DOHH2 (cell line): ENCODE results near the gene CALN1.

Source experiments
- H3F3A ChIP-seq: fragments of 200-600 bp; sonication (generic), shearing (Covaris generic); 2 replicates; pipeline ENCODE4 v1.6.0; 2016; ENCODE audit warnings: antibody characterized with exemption, mild to moderate bottlenecking; ENCODE audit not compliant: control insufficient read depth, insufficient read depth
- H3K27ac ChIP-seq: fragments of 200-600 bp; sonication (generic); 2 replicates; pipeline ENCODE4 v1.5.1; 2014; ENCODE audit warnings: low read depth, mild to moderate bottlenecking, low read length, moderate library complexity
- H3K27me3 ChIP-seq: fragments of 200-600 bp; sonication (generic); 2 replicates; pipeline ENCODE4 v1.6.1; 2014; ENCODE audit warnings: mild to moderate bottlenecking, low read length, mixed read lengths; ENCODE audit not compliant: control insufficient read depth
- H3K36me3 ChIP-seq: fragments of 200-600 bp; sonication (generic); 2 replicates; pipeline ENCODE4 v1.6.1; 2014; ENCODE audit warnings: mild to moderate bottlenecking, low read length, moderate library complexity, mixed read lengths; ENCODE audit not compliant: control insufficient read depth
- H3K4me1 ChIP-seq: fragments of 200-600 bp; sonication (generic); 2 replicates; pipeline ENCODE4 v1.6.1; 2014; ENCODE audit warnings: mild to moderate bottlenecking, low read length, mixed read lengths; ENCODE audit not compliant: control insufficient read depth
- H3K4me2 ChIP-seq: fragments of 200-600 bp; sonication (generic); 2 replicates; pipeline ENCODE4 v1.6.0; 2014; ENCODE audit warnings: mild to moderate bottlenecking, low read length, moderate library complexity
- H3K4me3 ChIP-seq: fragments of 200-600 bp; sonication (generic); 2 replicates; pipeline ENCODE4 v1.5.1; 2014; ENCODE audit warnings: mild to moderate bottlenecking, low read length, mixed read lengths
- H3K79me2 ChIP-seq: fragments of 200-600 bp; sonication (generic); 2 replicates; pipeline ENCODE4 v1.6.1; 2014; ENCODE audit warnings: mild to moderate bottlenecking, low read length, mixed read lengths; ENCODE audit not compliant: control insufficient read depth
- H3K9me2 ChIP-seq: fragments of 200-600 bp; sonication (generic); replicated peaks from 2 replicates; pipeline ENCODE4 v1.6.1; 2014; ENCODE audit warnings: mild to moderate bottlenecking, low read length, mixed read lengths; ENCODE audit not compliant: control insufficient read depth
- H3K9me3 ChIP-seq: fragments of 200-600 bp; sonication (generic); 2 replicates; pipeline ENCODE4 v1.6.1; 2014; ENCODE audit warnings: antibody characterized with exemption, low read length, mixed read lengths; ENCODE audit not compliant: control insufficient read depth, insufficient read depth
- H4K20me1 ChIP-seq: fragments of 200-600 bp; sonication (generic); 2 replicates; pipeline ENCODE4 v1.6.0; 2014; ENCODE audit warnings: low read depth, mild to moderate bottlenecking, antibody characterized with exemption, low read length, moderate library complexity; ENCODE audit not compliant: control insufficient read depth, insufficient read depth
- EZH2phosphoT487 ChIP-seq: fragments of 200-600 bp; sonication (generic); IDR thresholded peaks from 2 replicates; pipeline ENCODE4 v1.6.1; 2017; ENCODE audit warnings: borderline replicate concordance, mild to moderate bottlenecking, antibody characterized with exemption, low read length, moderate library complexity, mixed read lengths
- TF ChIP-seq, protein P1 (sequence below): fragments of 200-600 bp; sonication (generic); IDR thresholded peaks from one replicate; pipeline ENCODE4 v1.5.1; 2014; ENCODE audit warnings: antibody characterized with exemption, mild to moderate bottlenecking, low read depth, low read length; ENCODE audit not compliant: poor library complexity, severe bottlenecking

Gene CALN1

DNA sequence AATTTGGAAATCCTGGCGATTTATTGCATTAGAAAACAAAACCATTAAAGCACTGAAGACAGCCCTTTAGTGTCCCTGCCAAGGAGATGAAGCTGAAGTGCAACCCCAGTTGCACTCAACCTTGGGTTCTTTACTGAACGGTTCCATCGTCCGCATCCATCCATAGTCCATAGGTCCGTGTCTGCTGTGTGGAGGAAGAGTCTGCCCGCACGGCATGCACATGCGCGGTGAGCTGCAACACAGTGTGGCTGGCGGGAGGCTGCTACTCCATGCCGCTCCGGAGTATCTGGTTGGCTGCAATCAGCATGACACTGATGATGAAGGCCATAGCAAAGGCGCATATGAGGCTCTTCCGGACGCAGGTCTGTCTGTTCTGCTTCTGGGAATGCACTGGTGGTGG lies 624.6 kb downstream of the CALN1 start:
- Histone ChIP-seq H3K79me2 (no peaks in the 10 kb centered on the region), H3K27ac (no peak overlapping the region), H3K9me2 (no peaks in the 10 kb centered on the region), H3K4me3 (no peak overlapping the region), H3K4me2 (no peak overlapping the region), H3K27me3 (no peaks in the 10 kb centered on the region), H3K9me3 (peaks cover 29% of the 10 kb centered on the region), H3K4me1 (no peaks in the 10 kb centered on the region), H3K36me3 (no peaks in the 10 kb centered on the region), H4K20me1 (no peaks in the 10 kb centered on the region), H3F3A (no peaks in the 10 kb centered on the region)
- TF ChIP-seq EZH2phosphoT487: no peak
- TF ChIP-seq, protein P1, sequence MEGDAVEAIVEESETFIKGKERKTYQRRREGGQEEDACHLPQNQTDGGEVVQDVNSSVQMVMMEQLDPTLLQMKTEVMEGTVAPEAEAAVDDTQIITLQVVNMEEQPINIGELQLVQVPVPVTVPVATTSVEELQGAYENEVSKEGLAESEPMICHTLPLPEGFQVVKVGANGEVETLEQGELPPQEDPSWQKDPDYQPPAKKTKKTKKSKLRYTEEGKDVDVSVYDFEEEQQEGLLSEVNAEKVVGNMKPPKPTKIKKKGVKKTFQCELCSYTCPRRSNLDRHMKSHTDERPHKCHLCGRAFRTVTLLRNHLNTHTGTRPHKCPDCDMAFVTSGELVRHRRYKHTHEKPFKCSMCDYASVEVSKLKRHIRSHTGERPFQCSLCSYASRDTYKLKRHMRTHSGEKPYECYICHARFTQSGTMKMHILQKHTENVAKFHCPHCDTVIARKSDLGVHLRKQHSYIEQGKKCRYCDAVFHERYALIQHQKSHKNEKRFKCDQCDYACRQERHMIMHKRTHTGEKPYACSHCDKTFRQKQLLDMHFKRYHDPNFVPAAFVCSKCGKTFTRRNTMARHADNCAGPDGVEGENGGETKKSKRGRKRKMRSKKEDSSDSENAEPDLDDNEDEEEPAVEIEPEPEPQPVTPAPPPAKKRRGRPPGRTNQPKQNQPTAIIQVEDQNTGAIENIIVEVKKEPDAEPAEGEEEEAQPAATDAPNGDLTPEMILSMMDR: no peak

DNA sequence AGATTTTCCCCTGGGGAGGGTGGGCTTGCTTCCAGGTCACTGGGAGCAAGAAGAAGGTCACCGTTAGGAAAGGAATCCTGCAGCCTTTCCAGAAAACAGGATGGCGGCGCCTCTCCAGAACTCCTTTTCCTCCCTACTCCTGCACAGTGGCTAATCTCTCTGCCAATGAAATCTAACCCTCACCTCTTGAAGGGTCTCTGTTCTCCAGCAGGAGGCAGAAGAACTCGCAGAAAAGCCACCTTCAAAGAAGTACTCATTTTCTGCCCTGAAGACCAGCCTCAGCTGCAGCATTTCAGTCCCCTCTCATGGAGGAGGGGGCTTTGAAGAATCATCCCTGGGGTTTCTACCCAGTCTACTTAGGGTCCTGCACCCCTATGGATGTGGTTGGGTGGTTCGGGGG lies 626.9 kb downstream of the CALN1 start:
- no peak for TF ChIP-seq EZH2phosphoT487
- TF ChIP-seq, protein P1: no peak
- Histone ChIP-seq H3K4me2 (no peak overlapping the region), H3K27me3 (no peaks in the 10 kb centered on the region), H3K9me3 (peaks cover 23% of the 10 kb centered on the region), H3K4me3 (no peak overlapping the region), H3K36me3 (no peaks in the 10 kb centered on the region), H4K20me1 (no peaks in the 10 kb centered on the region), H3K79me2 (no peaks in the 10 kb centered on the region), H3K4me1 (no peaks in the 10 kb centered on the region), H3K27ac (no peak overlapping the region), H3K9me2 (no peaks in the 10 kb centered on the region), H3F3A (no peaks in the 10 kb centered on the region)

DNA sequence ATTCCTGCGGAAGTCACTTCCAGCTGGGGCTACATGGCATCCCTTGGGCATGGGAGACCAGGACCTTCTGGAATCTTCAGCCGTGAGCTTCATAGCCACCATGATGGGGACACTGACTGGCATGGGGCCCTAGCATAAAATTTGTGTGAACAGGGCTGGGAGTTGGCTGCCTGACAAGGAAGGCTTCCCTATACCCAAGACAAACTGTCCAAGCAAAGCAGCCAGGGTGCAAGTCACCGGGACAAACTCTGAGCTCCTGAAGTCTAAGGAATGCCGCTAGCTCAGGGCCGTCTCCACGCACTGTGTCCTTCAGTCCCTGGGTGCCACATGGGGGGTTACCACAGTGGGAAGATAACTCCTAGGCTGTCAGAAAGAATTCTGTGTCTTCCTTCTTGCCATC lies 627.4 kb downstream of the CALN1 start:
- Histone ChIP-seq H3K79me2 (no peaks in the 10 kb centered on the region), H3K9me3 (peaks cover 23% of the 10 kb centered on the region), H3K4me3 (no peak overlapping the region), H3K9me2 (no peaks in the 10 kb centered on the region), H3K36me3 (no peaks in the 10 kb centered on the region), H3K4me2 (no peak overlapping the region), H3K4me1 (no peaks in the 10 kb centered on the region), H3F3A (no peaks in the 10 kb centered on the region), H3K27ac (no peak overlapping the region), H4K20me1 (no peaks in the 10 kb centered on the region), H3K27me3 (no peaks in the 10 kb centered on the region)
- TF ChIP-seq, protein P1: no peak
- no peak for TF ChIP-seq EZH2phosphoT487

DNA sequence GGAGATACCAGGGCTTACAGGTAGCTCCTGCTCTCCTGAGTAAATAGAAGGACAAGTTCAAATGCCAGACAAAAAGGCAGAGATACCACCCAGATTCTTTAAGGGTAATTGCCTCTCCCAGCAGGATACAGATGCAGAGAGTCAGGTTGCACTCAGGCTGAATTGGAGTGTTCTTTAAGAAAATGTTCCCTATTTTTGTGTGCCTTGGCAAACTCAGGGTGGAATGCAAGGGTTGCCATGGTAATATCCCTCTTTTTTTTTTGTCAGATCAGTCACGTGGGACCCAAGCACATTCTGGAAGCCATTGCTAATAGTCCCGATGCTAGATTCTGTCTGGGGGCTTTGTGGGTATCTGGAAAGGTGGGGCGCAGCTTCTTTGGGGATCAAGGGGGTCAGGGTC lies 628.0 kb downstream of the CALN1 start:
- Histone ChIP-seq H3F3A (no peaks in the 10 kb centered on the region), H3K36me3 (no peaks in the 10 kb centered on the region), H3K9me3 (peaks cover 23% of the 10 kb centered on the region), H3K4me1 (no peaks in the 10 kb centered on the region), H3K27me3 (no peaks in the 10 kb centered on the region), H4K20me1 (no peaks in the 10 kb centered on the region), H3K4me2 (no peak overlapping the region), H3K79me2 (no peaks in the 10 kb centered on the region), H3K27ac (no peak overlapping the region), H3K4me3 (no peak overlapping the region), H3K9me2 (no peaks in the 10 kb centered on the region)
- TF ChIP-seq, protein P1: no peak
- TF ChIP-seq EZH2phosphoT487: no peak
